HCT116 (cell line): ENCODE results near the gene CCRL2. TPM values are rescaled to one million over a fixed set of nuclear protein-coding genes. Genes with fewer than 3 reads are reported as not detected.

Experiments used
- ATAC-seq: fragments of 200-7000 bp; cut with Tn5 transposase; 2 replicates; pipeline ENCODE4 v1.9.1; 2020; ENCODE audit warnings: mild to moderate bottlenecking, moderate library complexity
- BruUV-seq: library from RNA; stranded (reverse); fragments of 400-500 nt; replicated peaks from 2 replicates; lab custom pipeline; 2021; lab: Mats Ljungman, UMichigan
- CTCF ChIA-PET: fragments of 300-600 bp; sonication (Branson Sonifier 250); formaldehyde crosslinking; loops from one replicate; lab custom pipeline; 2021; ENCODE audit warnings: antibody characterized with exemption; lab: Charles Lee
- POLR2A ChIA-PET: fragments of 300-600, 350-600 bp; sonication (Branson Sonifier 250); formaldehyde crosslinking; loops from one replicate; lab custom pipeline; 2021; ENCODE audit warnings: antibody characterized with exemption; lab: Charles Lee
- RAD21 ChIA-PET, 2 experiments: fragments of 300-600 bp; sonication (Branson Sonifier 250); formaldehyde crosslinking; loops; one replicate each; lab custom pipeline; 2023; ENCODE audit warnings: low total read pairs in 2 of 2; ENCODE audit not compliant: uncharacterized antibody in 2 of 2, unreplicated experiment in 2 of 2, low non-redundant PET in 1 of 2; lab: Charles Lee
- DNase-seq: peaks from one replicate; pipeline ENCODE4 v3.0.0-alpha.2; 2010; ENCODE audit warnings: low read depth, low spot score
- H2AFZ ChIP-seq: fragments of 200-600 bp; shearing (Covaris generic), sonication (generic); 2 replicates; pipeline ENCODE4 v1.6.1; 2017; ENCODE audit warnings: low read depth, mixed run types, mixed read lengths, antibody characterized with exemption, low read length; ENCODE audit not compliant: poor library complexity, severe bottlenecking
- H3K27ac ChIP-seq: 2 replicates; pipeline ENCODE4 v1.5.1; 2012; ENCODE audit warnings: low read depth, low read length
- H3K27me3 ChIP-seq: fragments of 200-600 bp; sonication (generic); 2 replicates; pipeline ENCODE4 v1.6.1; 2016; ENCODE audit warnings: mixed run types, low read length, mixed read lengths; ENCODE audit not compliant: insufficient read depth
- H3K36me3 ChIP-seq, 2 experiments: fragments of 200-500 bp in 1 of 2; fragments of 200-600 bp in 1 of 2; sonication (Bioruptor generic) in 1 of 2; sonication (generic) in 1 of 2; 2 replicates each; pipeline versions ENCODE4 v1.5.1 to v1.6.1; 2014 to 2016; ENCODE audit warnings: low read length in 2 of 2, inconsistent platforms in 1 of 2, mixed read lengths in 1 of 2, mixed run types in 1 of 2; ENCODE audit not compliant: insufficient read depth in 2 of 2, control insufficient read depth in 1 of 2
- H3K4me1 ChIP-seq, 2 experiments: fragments of 200-600 bp in 1 of 2; sonication (generic) in 1 of 2; 2 replicates each; pipeline versions ENCODE4 v1.5.1 to v1.6.1; 2012 to 2017; ENCODE audit warnings: low read length in 2 of 2, inconsistent platforms in 1 of 2, mild to moderate bottlenecking in 1 of 2, mixed read lengths in 1 of 2, mixed run types in 1 of 2, moderate library complexity in 1 of 2; ENCODE audit not compliant: insufficient read depth in 2 of 2, control insufficient read depth in 1 of 2
- H3K4me2 ChIP-seq: fragments of 200-600 bp; sonication (generic); 2 replicates; pipeline ENCODE4 v1.6.1; 2017; ENCODE audit warnings: mixed run types, low read length, mixed read lengths
- H3K4me3 ChIP-seq, 2 experiments: fragments of 200-600 bp in 1 of 2; sonication (generic) in 1 of 2; replicated peaks in 1 of 2; 2 replicates each; pipeline ENCODE4 v1.5.1; 2011 to 2016; ENCODE audit warnings: low read length in 2 of 2, control low read depth in 1 of 2, low read depth in 1 of 2, mild to moderate bottlenecking in 1 of 2, mixed read lengths in 1 of 2, mixed run types in 1 of 2
- H3K79me2 ChIP-seq: fragments of 200-600 bp; sonication (generic); 2 replicates; pipeline ENCODE4 v1.6.1; 2017; ENCODE audit warnings: mild to moderate bottlenecking, mixed run types, low read length, moderate library complexity, mixed read lengths; ENCODE audit not compliant: insufficient read depth
- H3K9ac ChIP-seq: fragments of 200-600 bp; sonication (generic); 2 replicates; pipeline ENCODE4 v1.6.1; 2016; ENCODE audit warnings: low read length, mixed read lengths
- H3K9me2 ChIP-seq: fragments of 200-600 bp; sonication (generic), shearing (Covaris generic); 2 replicates; pipeline ENCODE4 v1.6.1; 2017; ENCODE audit warnings: mixed run types, mild to moderate bottlenecking, moderate library complexity; ENCODE audit not compliant: insufficient read depth
- H3K9me3 ChIP-seq, 2 experiments: fragments of 200-500 bp in 1 of 2; fragments of 200-600 bp in 1 of 2; sonication (Bioruptor generic) in 1 of 2; sonication (generic) in 1 of 2; 2 replicates each; pipeline ENCODE4 v1.6.1; 2014 to 2017; ENCODE audit warnings: low read length in 2 of 2, mixed read lengths in 2 of 2, inconsistent platforms in 1 of 2, low read depth in 1 of 2, mild to moderate bottlenecking in 1 of 2, mixed run types in 1 of 2, moderate library complexity in 1 of 2; ENCODE audit not compliant: control insufficient read depth in 1 of 2, insufficient read depth in 1 of 2
- H4K20me1 ChIP-seq: fragments of 200-600 bp; sonication (generic), shearing (Covaris generic); 2 replicates; pipeline ENCODE4 v1.6.1; 2017; ENCODE audit warnings: mixed run types, mild to moderate bottlenecking, moderate library complexity; ENCODE audit not compliant: insufficient read depth
- POLR2A ChIP-seq: IDR thresholded peaks from 2 replicates; pipeline ENCODE4 v1.7.0; 2011; ENCODE audit warnings: borderline replicate concordance; ENCODE audit not compliant: insufficient read depth, insufficient read length; ENCODE audit errors: extremely low read depth
- RAD21 ChIP-seq: IDR thresholded peaks from 2 replicates; pipeline ENCODE4 v1.6.1; 2012; ENCODE audit warnings: low read depth, mild to moderate bottlenecking
- SIN3A ChIP-seq: IDR thresholded peaks from 2 replicates; pipeline ENCODE4 v1.6.1; 2012; ENCODE audit warnings: low read depth
- SP1 ChIP-seq: IDR thresholded peaks from 2 replicates; pipeline ENCODE4 v1.6.1; 2012; ENCODE audit warnings: low read depth
- SRF ChIP-seq: IDR thresholded peaks from 2 replicates; pipeline ENCODE4 v1.6.1; 2012; ENCODE audit warnings: low read depth
- YY1 ChIP-seq: IDR thresholded peaks from 2 replicates; pipeline ENCODE4 v1.6.1; 2011; ENCODE audit warnings: low read length, low read depth, moderate library complexity, mild to moderate bottlenecking; ENCODE audit not compliant: insufficient replicate concordance; ENCODE audit errors: extremely low read depth
- ZNF274 ChIP-seq: fragments of 200-500 bp; sonication (Bioruptor generic); IDR thresholded peaks from 2 replicates; pipeline ENCODE4 v1.6.1; 2014; ENCODE audit warnings: mild to moderate bottlenecking, low read depth, low read length, inconsistent platforms
- intact Hi-C: fragments of 100-400 bp; cut with micrococcal nuclease; formaldehyde crosslinking; loops from 2 replicates; pipeline ENCODE4 v1.10.0; 2022
- total RNA-seq: library from RNA; stranded (reverse); gene quantifications from one replicate; pipeline ENCODE4 v1.2.1, GENCODE V29; 2021; ENCODE audit not compliant: unreplicated experiment
- TF ChIP-seq, protein P1 (sequence below): IDR thresholded peaks from 2 replicates; pipeline ENCODE4 v1.6.1; 2012
- TF ChIP-seq, protein P2 (sequence below): IDR thresholded peaks from 2 replicates; pipeline ENCODE4 v1.6.1; 2012
- TF ChIP-seq, protein P3 (sequence below), 3 experiments: fragments of 200-600 bp in 1 of 3; sonication (generic) in 1 of 3; IDR thresholded peaks in 2 of 3; conservative IDR thresholded peaks in 1 of 3; 2 replicates each; pipeline ENCODE4 v1.5.1; 2012 to 2017; ENCODE audit warnings: low read depth in 2 of 3, low read length in 2 of 3, antibody characterized with exemption in 1 of 3, borderline replicate concordance in 1 of 3, control low read depth in 1 of 3, mild to moderate bottlenecking in 1 of 3, mixed read lengths in 1 of 3, mixed run types in 1 of 3, moderate library complexity in 1 of 3; ENCODE audit not compliant: insufficient read depth in 1 of 3

CCRL2 gene
- total RNA-seq, 1 experiment from 2014 or later: not detected

DNA sequence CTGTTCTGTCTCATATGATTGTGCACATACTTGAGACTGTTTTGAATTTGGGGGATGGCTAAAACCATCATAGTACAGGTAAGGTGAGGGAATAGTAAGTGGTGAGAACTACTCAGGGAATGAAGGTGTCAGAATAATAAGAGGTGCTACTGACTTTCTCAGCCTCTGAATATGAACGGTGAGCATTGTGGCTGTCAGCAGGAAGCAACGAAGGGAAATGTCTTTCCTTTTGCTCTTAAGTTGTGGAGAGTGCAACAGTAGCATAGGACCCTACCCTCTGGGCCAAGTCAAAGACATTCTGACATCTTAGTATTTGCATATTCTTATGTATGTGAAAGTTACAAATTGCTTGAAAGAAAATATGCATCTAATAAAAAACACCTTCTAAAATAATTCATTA is 31.2 kb upstream of the CCRL2 start:
- TF ChIP-seq ZNF274 (no peak), POLR2A (no peak), SRF (no peak), SIN3A (no peak)
- TF ChIP-seq, protein P1, sequence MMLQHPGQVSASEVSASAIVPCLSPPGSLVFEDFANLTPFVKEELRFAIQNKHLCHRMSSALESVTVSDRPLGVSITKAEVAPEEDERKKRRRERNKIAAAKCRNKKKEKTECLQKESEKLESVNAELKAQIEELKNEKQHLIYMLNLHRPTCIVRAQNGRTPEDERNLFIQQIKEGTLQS: no peak
- TF ChIP-seq, protein P2, sequence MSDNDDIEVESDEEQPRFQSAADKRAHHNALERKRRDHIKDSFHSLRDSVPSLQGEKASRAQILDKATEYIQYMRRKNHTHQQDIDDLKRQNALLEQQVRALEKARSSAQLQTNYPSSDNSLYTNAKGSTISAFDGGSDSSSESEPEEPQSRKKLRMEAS: no peak
- ChIA-PET POLR2A (no interaction called here), CTCF (no interaction called here), RAD21 (no interaction called here)
- Histone ChIP-seq H4K20me1 (no peaks in the 10 kb centered on the region), H3K9me2 (no peaks in the 10 kb centered on the region), H3K4me2 (no peak overlapping the region), H3K4me3 (no peak overlapping the region), H2AFZ (no peak overlapping the region), H3K4me1 (peaks cover 0 to 3% of the 10 kb centered on the region in 2 experiments; a peak in 1 of 4 replicates), H3K79me2 (no peaks in the 10 kb centered on the region), H3K9me3 (no peaks in the 10 kb centered on the region), H3K9ac (no peak overlapping the region), H3K27me3 (peaks cover 44% of the 10 kb centered on the region), H3K27ac (no peak overlapping the region), H3K36me3 (no peaks in the 10 kb centered on the region)
- DNase-seq (no peak), ATAC-seq (no peak)
- BruUV-seq: no TSS peak
- intact Hi-C loops: loop anchor here (5.0 to 10.0 kb wide), 2 partner anchors 299 to 611 kb away; no protein-coding TSS in a partner anchor

DNA sequence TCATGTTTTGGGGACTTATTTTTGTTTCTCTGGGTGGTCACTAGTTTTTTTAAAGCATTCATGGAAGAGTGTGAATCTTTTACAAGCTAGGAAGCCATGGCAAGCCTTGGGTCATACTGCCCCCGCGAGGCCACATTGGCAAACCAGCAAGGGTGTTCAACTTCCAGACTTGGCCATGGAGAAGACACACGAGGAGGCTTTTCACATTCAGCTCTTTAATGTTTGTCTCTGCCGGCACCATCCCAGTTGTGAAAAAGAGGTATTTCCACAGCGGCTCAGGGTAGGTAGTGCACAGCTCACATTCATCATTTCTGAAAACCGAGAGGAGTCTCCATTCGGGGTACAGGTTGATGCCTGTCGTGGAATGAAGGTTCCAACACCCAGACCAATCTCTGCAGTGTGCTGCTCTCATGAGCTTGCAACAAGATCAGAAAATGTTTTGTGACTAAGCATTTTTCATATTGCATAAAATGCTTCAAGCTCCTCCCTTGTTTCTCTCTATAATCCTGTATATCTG is 28.6 kb upstream of the CCRL2 start:
- H3K27me3 ChIP-seq: peaks cover 27% of the 10 kb centered on the region
- no peaks in the 10 kb centered on the region for H3K79me2 ChIP-seq
- DNase-seq: peak; percentile 48
- H3K4me3 ChIP-seq: no peak overlapping the region
- CTCF ChIA-PET: interaction anchor here (0.7 to 2.7 kb wide), 23 partner anchors 10 to 870 kb away, joined by 3 to 22 read pairs (median 4); partner anchors contain the start of genes CCR1, CCR5AS and CCRL2
- RAD21 ChIA-PET: interaction anchor here (0.8 to 1.5 kb wide), 4 partner anchors 102 to 1340 kb away, joined by 3 read pairs; no protein-coding TSS in a partner anchor
- ATAC-seq: peak; percentile 97
- no TSS peak for BruUV-seq
- H3K4me1 ChIP-seq: peaks cover 0 to 3% of the 10 kb centered on the region in 2 experiments; a peak in 1 of 4 replicates
- H3K9me2 ChIP-seq: no peaks in the 10 kb centered on the region
- TF ChIP-seq YY1 (peak; percentile 74), SP1 (no peak), RAD21 (peak; percentile 85), POLR2A (no peak)
- TF ChIP-seq, protein P3, sequence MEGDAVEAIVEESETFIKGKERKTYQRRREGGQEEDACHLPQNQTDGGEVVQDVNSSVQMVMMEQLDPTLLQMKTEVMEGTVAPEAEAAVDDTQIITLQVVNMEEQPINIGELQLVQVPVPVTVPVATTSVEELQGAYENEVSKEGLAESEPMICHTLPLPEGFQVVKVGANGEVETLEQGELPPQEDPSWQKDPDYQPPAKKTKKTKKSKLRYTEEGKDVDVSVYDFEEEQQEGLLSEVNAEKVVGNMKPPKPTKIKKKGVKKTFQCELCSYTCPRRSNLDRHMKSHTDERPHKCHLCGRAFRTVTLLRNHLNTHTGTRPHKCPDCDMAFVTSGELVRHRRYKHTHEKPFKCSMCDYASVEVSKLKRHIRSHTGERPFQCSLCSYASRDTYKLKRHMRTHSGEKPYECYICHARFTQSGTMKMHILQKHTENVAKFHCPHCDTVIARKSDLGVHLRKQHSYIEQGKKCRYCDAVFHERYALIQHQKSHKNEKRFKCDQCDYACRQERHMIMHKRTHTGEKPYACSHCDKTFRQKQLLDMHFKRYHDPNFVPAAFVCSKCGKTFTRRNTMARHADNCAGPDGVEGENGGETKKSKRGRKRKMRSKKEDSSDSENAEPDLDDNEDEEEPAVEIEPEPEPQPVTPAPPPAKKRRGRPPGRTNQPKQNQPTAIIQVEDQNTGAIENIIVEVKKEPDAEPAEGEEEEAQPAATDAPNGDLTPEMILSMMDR (IDR thresholded peaks at IDR 0.05 in 2 of 3, conservative IDR thresholded peaks at IDR 0.05 in 1 of 3; ENCODE audit: borderline replicate concordance in 1 of 3, insufficient read depth in 1 of 3, low read depth in 2 of 3, low read length in 2 of 3): peak; percentile 66 to 92 (median 87)
- TF ChIP-seq, all 23 proteins: peak for 3
- H3K9ac ChIP-seq: no peak overlapping the region
- H3K27ac ChIP-seq: no peak overlapping the region
- intact Hi-C loops: loop anchor here (1.0 to 10.0 kb wide), 5 partner anchors 102 to 614 kb away; no protein-coding TSS in a partner anchor
- peak overlapping the region; percentile 89 for H2AFZ ChIP-seq
- no peaks in the 10 kb centered on the region for H3K36me3 ChIP-seq
- no peaks in the 10 kb centered on the region for H4K20me1 ChIP-seq
- POLR2A ChIA-PET: interaction anchor here (0.7 kb wide), 1 partner anchor 440 kb away, joined by 3 read pairs; no protein-coding TSS in a partner anchor
- H3K4me2 ChIP-seq: peak overlapping the region; percentile 48; the same call in 1 of the 2 replicates
- no peaks in the 10 kb centered on the region for H3K9me3 ChIP-seq
